MG63 (cell line): ENCODE results near the gene MEIS2. TPM values are rescaled to one million over a fixed set of nuclear protein-coding genes. Genes with fewer than 3 reads are reported as not detected.
A peak's percentile ranks its signal among the peaks of the same experiment; 100 is the strongest.

Experiments
- DNase-seq: peaks from one replicate; pipeline ENCODE4 v3.0.0-alpha.2; 2020
- H3K27me3 ChIP-seq: fragments of 250-450 bp; sonication (Bioruptor Pico); 2 replicates; pipeline ENCODE4 v1.5.1; 2020; ENCODE audit warnings: mild to moderate bottlenecking, moderate library complexity
- H3K36me3 ChIP-seq: fragments of 250-450 bp; sonication (Bioruptor Pico); 2 replicates; pipeline ENCODE4 v1.5.1; 2020; ENCODE audit warnings: mild to moderate bottlenecking, moderate library complexity
- H3K4me3 ChIP-seq: fragments of 250-450 bp; sonication (Bioruptor Pico); 2 replicates; pipeline ENCODE4 v1.5.1; 2020; ENCODE audit warnings: mild to moderate bottlenecking, moderate library complexity
- H3K9me3 ChIP-seq: fragments of 250-450 bp; sonication (Bioruptor Pico); 2 replicates; pipeline ENCODE4 v1.5.1; 2020; ENCODE audit warnings: mild to moderate bottlenecking, moderate library complexity
- total RNA-seq: library from RNA; depleted of rRNA; stranded (reverse); fragments of >200 nt; shearing (Covaris generic); gene quantifications from 2 replicates; pipeline ENCODE4 v1.2.3, GENCODE V29; 2014; ENCODE audit warnings: low replicate concordance

Gene MEIS2
- total RNA-seq, 1 experiment from 2014 or later: 2.0 TPM

DNA sequence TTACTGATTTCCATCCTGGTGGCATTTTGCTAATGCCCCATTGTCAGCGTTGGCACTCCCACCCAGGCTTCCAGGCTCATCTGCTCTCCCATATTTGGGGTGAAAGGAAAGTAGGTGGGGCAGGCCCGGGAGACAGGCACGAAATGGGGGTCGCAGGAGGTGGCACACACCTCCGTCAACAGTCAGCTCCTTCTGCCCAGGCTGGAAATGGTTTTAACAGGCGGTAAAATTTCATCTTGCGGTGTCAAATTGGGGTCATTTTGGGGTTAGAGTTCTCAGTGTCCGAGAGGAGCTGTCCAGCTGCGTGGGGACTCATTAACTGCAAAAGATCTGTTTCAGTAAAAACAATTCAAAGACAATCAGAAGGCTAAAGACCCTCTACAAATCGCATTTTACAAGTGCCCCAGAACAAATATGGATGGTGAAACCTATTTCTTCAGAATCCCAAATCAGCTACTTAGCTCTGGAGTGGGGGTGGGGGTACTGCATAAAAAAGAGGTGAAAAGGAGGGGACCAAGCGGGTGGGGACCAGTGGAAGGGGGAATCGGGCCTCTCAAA lies 4.2 kb upstream of the MEIS2 start:
- H3K27me3 ChIP-seq: peaks cover 22% of the 10 kb centered on the region
- DNase-seq: no peak
- no peak overlapping the region for H3K4me3 ChIP-seq
- H3K36me3 ChIP-seq: no peaks in the 10 kb centered on the region
- H3K9me3 ChIP-seq: no peaks in the 10 kb centered on the region

DNA sequence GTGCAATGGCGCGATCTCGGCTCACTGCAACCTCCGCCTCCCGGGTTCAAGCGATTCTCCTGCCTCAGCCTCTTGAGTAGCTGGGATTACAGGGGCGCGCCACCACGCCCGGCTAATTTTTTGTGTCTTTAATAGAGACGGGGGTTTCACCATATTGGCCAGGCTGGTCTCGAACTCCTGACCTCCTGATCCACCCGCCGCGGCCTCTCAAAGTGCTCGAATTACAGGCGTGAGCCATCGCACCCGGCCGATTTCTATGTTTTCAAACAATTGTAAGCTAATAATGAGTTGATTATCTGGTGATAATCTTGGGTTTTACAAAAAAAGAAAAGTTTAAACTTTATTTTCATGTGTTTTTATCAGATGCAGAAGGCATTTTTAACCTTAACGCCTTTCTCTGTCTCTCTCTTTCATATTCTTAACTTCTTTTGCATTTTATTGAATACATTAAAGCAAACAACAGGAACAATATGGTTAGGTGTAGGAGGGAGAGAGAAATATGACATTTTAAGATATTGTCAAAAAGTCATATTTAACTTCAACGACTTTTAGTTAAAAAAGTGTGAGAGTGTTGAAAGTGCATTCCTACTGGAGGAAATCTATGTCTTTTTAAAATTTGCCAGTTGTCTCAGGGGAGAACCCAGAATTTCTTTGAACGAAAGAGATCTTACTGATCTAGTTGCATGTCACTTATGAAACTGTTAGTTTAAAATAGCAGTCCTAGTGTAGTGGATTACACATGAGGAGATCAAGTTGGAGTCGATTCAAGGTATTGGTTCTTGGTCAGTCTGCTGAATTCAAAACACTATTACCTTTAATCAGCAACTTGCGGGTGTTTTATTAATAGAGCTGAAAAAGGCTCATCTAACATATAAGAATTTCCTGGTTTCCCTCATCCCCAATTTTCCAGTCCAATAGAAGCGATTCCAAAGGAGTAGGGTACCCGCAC lies 3.4 kb upstream of the MEIS2 start:
- no peak overlapping the region for H3K4me3 ChIP-seq
- no peaks in the 10 kb centered on the region for H3K9me3 ChIP-seq
- H3K27me3 ChIP-seq: peaks cover 18% of the 10 kb centered on the region
- DNase-seq: no peak
- H3K36me3 ChIP-seq: no peaks in the 10 kb centered on the region

DNA sequence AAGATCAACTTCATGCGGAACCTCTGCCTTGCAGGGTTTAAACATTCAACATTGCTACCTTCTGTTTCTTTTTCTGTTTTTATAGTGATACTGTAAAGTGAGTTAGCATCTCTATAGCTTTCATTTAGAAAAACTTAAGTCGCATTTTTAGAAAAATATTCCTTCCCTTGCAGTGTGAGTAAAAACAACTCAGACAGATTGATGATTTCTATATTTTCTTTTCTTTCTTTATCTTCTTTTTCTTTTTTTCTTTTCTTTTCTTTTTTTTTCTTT lies 2.8 kb upstream of the MEIS2 start:
- no peak for DNase-seq
- H3K9me3 ChIP-seq: no peaks in the 10 kb centered on the region
- no peaks in the 10 kb centered on the region for H3K36me3 ChIP-seq
- H3K27me3 ChIP-seq: peaks cover 13% of the 10 kb centered on the region
- no peak overlapping the region; the same call in 1 of the 2 replicates for H3K4me3 ChIP-seq

DNA sequence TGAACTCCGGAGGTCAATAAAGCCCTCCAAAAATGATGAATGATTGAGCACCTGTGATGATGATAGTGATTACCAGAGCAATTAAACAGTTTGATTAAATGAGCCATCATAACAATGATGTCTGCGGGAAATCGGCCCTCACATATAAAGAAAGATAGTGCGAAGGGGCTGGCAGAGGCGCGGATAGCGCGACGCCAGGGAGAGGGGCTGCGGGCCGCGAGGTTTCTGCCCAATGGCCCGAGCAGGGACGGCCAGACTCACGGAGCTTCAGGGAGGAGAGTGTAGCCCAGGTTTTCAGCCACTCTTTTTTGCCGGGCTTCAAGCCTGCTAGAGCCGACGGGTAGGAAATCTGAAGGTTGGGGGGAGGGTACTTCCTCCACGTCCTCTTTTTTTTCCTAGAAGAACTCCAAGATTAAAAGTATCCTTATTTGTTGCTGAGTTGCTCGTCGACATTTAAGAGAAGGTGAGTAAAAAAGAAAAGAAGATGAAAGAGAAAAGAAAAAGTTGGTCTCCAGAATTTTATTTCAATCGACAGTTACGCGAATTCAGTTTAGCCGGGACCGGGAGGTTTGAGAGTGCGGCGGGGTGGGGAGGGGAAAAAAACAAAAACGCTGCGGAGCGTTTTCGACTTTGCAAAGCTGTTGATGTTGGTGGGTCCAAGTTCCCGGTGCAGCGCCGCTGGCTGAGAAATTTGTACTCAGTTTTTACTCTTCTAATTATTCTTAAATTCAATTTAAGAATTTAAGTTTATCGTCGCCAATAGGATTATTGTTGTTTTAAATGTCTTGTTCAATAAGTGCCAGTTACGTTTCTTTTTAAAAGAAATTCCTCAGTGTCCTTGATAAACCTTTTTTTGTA lies 2.2 kb upstream of the MEIS2 start:
- peak overlapping the region; percentile 68 for H3K4me3 ChIP-seq
- no peak for DNase-seq

DNA sequence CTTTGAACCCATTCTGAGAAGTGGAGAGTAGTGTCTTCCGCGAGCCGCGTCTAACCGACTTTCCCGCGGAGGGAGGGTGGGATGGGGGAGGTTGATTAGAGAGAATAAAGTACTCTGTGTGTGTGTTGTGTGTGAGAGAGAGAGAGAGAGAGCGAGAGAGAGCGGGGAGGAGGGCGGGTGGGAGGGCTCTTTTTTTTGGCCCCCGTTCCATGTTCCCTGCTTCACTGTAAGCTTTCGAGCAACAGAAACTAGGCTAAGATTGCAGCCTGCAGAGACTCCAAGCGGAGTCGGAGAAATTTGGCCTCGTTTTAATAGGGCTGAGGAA lies 1.6 kb upstream of the MEIS2 start:
- no peaks in the 10 kb centered on the region for H3K9me3 ChIP-seq
- no peak for DNase-seq

More for the DNA sequence above, 2.2 kb upstream of the MEIS2 start:
- Histone ChIP-seq H3K9me3 (no peaks in the 10 kb centered on the region), H3K36me3 (no peaks in the 10 kb centered on the region), H3K27me3 (peaks cover 11% of the 10 kb centered on the region)

DNA sequence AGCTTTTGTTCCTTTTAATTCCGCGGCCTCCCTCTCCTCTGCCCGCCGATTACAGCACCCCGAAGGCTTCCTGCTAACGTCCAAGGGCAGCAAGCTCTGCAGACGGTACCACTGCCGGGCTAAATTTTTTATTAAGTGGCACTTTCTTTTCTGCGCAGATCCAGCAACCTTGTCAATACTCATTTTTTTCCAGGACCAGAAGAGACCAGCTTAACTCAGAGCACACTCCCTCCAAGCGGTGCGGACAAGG lies 542 bp upstream of the MEIS2 start:
- H3K9me3 ChIP-seq: no peaks in the 10 kb centered on the region
- peak; percentile 32 for DNase-seq
- H3K4me3 ChIP-seq: peak overlapping the region; percentile 68
- peaks cover 11% of the 10 kb centered on the region for H3K27me3 ChIP-seq
- H3K36me3 ChIP-seq: no peaks in the 10 kb centered on the region

More for the DNA sequence above, 1.6 kb upstream of the MEIS2 start:
- Histone ChIP-seq H3K27me3 (peaks cover 11% of the 10 kb centered on the region), H3K4me3 (peak overlapping the region; percentile 68), H3K36me3 (no peaks in the 10 kb centered on the region)

DNA sequence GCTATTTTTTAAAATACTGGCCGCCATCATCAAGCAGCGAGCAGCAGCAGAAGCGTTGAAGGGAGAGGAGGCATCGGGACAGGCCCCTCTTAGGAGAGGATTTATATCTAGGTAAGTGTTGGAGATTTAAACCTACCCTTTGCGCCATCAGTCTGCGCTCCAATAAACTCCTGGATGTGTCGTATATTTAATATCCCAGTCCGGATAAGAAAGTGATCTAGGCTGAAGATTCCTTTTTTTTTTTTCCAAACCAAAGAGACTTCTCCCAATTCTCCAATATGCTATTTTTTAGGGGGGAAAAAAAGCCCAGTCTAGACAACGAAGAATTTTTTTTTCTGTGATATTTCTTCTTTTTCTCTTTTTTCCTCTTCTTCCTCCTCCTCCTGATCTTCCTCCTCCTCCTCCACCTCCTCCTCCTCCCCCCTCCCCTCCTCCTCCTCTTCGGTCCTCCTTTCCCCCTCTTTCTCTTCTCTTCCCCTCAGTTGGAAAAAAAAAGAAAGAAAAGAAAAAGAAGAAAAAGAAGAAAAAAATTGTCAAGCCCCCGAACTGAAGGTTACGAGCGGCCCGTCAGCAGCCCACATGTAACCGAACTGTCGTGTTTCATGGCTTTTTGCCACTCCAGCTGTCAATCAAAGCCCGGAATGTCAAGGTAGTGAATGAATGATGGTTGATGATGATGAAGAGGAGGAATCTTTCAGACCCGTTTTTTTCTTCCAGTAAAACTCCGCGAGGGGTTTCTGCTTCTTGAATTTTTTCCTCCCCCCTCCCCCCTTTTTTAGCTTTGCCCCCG lies 835 bp downstream of the MEIS2 start:
- H3K4me3 ChIP-seq: peak overlapping the region; percentile 68

DNA sequence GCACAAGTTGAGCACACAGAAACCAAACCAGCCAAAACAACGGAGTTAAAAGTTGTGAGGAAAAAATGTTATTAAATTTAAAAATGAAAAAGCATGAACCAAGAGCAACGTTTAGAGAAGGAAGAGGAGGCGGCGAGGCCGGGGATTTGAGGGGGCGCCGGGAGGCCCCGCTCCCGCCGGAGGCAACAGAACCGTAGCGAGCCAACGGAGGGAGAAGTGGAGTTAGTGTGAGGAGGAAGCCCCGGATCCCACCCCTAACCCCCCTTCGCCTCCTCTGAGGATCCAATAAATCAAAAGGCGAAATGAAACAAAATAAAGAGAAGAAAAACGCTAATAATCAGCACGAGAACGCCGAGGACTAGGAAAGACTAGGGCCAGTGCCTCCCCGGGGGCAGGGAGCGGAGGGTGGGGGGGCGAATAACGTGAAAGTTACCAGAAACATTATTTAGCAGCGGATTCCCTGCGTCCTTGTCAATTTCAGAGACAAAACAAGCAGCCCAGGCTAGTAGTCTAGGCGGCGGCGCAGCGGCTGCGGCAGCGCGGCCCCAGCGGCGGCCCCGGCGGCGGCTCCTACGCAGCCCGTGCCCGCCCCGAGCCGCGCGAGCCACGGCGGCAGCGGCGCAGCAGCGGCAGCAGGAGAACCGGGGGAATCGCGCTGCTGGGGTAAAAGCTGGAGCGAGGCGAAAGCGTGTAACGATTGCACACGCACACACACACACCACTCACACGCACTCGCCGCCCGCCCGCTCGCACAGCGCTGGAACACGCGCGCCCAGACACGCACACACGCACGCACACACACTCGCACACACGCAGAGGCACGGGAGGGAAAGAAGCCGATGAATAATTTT lies 1.7 kb downstream of the MEIS2 start:
- Histone ChIP-seq H3K4me3 (peak overlapping the region; percentile 68), H3K27me3 (peaks cover 5% of the 10 kb centered on the region), H3K36me3 (no peaks in the 10 kb centered on the region), H3K9me3 (no peaks in the 10 kb centered on the region)
- DNase-seq: peak; percentile 33

More for the DNA sequence above, 835 bp downstream of the MEIS2 start:
- Histone ChIP-seq H3K36me3 (no peaks in the 10 kb centered on the region), H3K9me3 (no peaks in the 10 kb centered on the region), H3K27me3 (peaks cover 9% of the 10 kb centered on the region)
- DNase-seq: no peak

DNA sequence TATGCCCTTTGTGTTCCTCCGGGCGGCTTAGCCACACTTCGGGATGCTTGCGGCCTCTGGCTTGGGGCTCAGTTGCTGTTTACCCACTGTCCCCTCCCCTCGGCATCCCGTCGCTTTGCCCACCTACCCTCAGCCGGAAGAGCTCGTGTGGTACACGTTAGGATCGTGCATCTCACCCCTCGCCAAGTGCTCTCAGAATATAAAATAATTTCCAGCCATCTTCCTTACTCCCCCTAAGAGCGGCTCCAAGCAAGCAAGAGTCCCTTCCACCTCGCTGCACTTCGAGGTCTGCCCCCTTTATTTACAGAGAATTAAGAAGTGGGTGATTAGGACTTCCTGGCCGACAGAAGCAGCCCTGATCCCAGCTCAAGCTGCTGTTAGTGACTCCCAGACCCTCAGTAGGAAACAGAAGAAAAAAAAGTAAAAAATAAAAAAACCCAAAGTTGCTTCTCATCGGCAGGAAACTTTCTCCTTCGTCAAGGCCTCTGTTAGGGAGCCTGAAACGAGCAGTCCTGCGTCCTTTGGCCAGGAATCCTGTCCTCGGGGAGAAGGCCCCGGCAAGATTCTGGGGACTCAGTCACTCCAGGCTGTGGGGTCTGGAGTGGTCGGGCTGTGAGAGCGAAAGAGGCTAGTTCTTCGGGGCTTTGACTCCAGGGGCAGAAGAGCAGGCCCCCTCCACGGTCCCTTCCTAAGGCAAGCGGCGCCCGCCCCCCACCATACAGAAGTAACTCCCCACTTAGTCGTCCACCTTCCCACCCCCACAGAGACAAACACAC lies 3.0 kb downstream of the MEIS2 start:
- peak overlapping the region; percentile 68 for H3K4me3 ChIP-seq
- H3K9me3 ChIP-seq: no peaks in the 10 kb centered on the region
- no peaks in the 10 kb centered on the region; the same call in 1 of the 2 replicates for H3K36me3 ChIP-seq
- H3K27me3 ChIP-seq: no peaks in the 10 kb centered on the region
- DNase-seq: no peak

DNA sequence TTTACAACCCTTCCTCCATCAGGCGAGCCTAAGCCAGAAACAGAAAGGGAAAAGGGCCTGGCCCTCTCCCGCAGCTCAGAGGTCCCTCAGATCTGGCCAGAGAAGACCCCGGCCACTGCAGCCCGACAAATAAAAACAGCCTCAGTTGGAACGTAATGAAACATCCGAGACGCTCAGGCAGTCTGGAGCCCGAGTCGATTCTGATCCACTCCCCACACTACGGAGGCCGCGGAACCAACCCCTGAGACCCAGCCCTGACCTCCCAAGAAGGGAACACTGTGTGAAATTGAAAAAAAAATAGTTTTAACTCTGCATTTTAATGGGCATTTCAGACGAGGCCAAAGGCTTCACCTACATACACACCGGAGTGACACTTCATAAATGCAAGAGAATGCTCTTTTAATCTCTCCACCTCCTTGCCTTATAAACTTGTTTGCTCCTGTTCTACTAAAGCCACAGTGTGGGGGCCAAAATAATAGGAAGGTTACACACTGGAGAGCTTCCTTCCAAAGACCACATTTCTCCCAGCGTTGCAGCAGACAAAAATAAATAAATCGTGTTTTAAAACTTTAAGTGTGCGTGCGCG lies 3.7 kb downstream of the MEIS2 start:
- Histone ChIP-seq H3K36me3 (no peaks in the 10 kb centered on the region; the same call in 1 of the 2 replicates), H3K9me3 (no peaks in the 10 kb centered on the region), H3K4me3 (peak overlapping the region; percentile 68), H3K27me3 (no peaks in the 10 kb centered on the region)
- DNase-seq: no peak

DNA sequence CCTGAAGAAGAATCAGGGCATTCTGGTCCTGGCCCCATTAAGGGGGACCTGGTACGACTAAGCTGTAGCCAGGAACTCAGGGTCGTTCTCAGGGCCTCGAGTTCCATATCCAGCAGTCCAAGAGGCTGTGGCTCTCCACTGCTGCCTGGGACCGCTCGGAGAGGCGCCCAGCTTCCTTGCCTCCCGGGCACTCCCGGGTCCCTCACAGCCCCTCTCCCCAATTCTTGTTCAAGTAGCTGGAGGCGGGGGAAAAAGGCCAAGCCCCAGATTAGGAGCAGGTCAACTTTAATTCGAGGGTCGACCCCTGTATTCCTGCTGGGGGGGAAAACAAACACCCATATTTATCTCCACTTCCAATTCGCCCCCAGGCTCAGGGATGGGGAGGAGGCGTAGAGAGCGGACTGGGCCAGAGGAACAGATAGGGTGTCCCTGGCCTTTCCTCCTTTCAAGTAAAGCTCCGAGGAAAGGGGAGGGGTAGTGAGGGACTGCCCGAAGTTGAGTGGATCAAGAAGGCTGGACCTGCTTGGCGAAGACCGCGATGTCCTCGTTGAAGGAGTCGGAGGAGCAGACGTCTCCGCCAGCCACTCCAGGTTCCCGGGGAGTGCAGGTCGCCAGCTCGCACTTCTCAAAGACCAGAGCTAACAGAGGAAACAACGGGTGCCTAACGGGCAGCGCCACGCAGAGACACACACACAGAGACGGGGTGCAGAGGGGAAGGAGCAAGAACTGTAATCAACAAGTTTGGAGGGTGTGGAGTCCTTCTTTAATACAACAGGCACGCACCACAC lies 4.4 kb downstream of the MEIS2 start:
- Histone ChIP-seq H3K27me3 (no peaks in the 10 kb centered on the region), H3K9me3 (no peaks in the 10 kb centered on the region), H3K36me3 (no peaks in the 10 kb centered on the region; the same call in 1 of the 2 replicates), H3K4me3 (no peak overlapping the region)
- DNase-seq: no peak

DNA sequence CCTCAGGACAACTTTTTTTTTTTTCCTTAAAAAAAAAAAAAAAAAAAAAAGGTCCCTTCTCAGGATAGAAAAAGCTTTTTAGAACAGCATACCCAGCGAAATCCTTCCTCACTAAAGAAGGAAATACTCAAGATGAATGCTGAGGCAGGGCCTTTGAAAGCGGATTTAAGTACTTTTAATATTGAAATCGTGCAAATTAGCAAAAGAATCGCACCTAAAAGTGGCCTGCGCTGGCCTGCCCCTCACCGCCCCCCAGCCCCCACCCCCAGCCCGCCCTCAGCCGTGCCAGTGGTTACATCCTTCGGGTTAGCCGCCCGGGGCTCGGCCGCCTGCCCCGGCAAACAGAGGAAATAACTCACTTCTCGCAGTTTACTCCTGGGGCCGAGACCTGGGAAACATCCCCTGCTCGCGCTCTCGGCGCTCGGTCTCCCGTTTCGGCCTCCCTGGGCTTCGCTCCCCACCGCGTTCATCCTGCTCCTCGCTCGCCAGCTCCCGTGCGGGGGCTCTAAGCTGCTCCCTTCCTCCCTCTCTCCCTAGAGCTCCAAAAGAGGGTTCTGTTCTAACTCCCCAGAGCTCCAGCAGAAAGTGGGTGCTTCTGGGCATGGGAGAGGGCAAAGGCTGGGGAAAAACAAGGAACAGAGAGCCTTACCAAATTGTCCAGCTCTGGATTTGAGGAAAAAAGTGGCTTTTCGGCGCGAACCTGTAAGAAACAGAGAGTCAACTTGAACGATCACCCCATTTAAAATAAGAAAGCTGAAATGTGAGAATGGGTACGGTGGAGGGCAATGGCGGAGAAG lies 5.2 kb downstream of the MEIS2 start:
- Histone ChIP-seq H3K36me3 (no peaks in the 10 kb centered on the region; the same call in 1 of the 2 replicates), H3K9me3 (no peaks in the 10 kb centered on the region), H3K27me3 (no peaks in the 10 kb centered on the region), H3K4me3 (no peak overlapping the region)
- DNase-seq: no peak

DNA sequence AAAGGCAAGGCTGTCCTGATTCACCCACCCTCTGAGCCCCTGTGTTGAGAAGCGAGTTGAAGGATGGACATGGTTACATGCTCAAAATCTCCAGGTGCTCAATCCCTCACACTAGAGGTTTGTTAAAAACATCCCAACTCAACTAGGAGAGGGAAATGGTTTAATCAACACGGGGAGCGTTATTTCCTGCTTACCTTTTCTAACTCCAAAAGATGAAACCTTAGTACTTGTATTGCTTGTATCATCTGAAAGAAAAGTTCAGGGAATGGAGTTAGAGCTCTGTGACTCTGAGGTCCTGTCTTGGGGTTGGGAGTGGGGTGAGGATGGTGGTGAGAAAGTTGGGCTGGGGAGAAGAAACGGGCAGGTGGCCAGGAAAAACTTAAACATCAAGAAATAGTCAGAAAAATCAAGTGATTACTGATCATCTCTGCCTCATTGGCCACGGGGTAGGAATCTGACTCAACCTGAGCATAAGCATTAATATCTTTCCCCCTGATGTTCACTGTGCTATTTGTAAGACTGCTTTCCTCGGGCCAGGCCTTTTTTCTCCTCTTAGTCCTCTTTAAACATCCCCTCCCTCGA lies 5.9 kb downstream of the MEIS2 start:
- Histone ChIP-seq H3K36me3 (no peaks in the 10 kb centered on the region; the same call in 1 of the 2 replicates), H3K9me3 (no peaks in the 10 kb centered on the region), H3K27me3 (no peaks in the 10 kb centered on the region), H3K4me3 (no peak overlapping the region)
- no peak for DNase-seq
